Measurements from ENCODE around the gene SPAAR. TPM values are rescaled to one million over a fixed set of nuclear protein-coding genes. Genes with fewer than 3 reads are reported as not detected.

The SPAAR gene
- total and polyA plus RNA-seq, 11 donors = 4.1 to 11.3 (median 7.0) TPM

DNA sequence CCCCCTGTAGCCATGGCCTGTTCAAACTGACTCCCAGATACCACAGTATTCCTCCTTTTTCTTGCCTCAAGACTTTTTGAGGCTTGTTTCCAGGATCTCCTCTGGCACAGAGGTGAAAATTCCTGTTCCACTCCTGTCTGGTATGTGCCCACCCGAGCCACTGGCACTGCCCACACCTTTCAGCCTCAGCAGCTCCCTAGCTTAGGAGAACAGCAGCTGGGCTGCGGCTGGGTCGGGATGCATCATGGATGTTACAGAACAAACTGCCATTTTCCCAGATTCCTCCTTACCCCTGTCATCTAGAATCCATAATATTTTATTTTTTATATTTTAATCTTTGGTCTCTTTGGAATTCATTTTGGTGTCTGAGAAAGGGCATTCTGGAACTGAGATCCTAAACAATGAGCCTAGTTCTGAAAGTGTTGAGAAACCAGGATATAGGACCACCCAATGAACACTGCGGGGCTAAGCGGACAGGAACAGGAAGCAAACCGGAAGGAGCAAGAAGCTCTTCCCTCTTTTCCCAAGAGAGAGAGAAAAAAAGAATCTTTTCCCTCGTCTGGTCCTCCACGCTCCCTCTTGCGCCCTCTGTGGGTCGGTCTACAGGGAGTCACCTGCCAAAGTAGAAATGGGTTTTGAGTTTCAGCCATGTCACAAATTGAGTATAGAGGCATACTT lies 36.2 kb downstream of the SPAAR start:
- 26 to 29% (median 28%) methylated on average over 10 of the region's 10 CpGs for WGBS, 4 donors
- TF ChIP-seq, protein P1, sequence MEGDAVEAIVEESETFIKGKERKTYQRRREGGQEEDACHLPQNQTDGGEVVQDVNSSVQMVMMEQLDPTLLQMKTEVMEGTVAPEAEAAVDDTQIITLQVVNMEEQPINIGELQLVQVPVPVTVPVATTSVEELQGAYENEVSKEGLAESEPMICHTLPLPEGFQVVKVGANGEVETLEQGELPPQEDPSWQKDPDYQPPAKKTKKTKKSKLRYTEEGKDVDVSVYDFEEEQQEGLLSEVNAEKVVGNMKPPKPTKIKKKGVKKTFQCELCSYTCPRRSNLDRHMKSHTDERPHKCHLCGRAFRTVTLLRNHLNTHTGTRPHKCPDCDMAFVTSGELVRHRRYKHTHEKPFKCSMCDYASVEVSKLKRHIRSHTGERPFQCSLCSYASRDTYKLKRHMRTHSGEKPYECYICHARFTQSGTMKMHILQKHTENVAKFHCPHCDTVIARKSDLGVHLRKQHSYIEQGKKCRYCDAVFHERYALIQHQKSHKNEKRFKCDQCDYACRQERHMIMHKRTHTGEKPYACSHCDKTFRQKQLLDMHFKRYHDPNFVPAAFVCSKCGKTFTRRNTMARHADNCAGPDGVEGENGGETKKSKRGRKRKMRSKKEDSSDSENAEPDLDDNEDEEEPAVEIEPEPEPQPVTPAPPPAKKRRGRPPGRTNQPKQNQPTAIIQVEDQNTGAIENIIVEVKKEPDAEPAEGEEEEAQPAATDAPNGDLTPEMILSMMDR (IDR thresholded peaks at IDR 0.05) = peak; percentile 75 to 95 (median 87)
- TF ChIP-seq POLR2A (IDR thresholded peaks at IDR 0.05) = no peak
- no peaks in the 10 kb centered on the region for H3K9me3 ChIP-seq
- H3K27me3 ChIP-seq = no peaks in the 10 kb centered on the region
- H3K36me3 ChIP-seq = no peaks in the 10 kb centered on the region
- DNase-seq (peak; percentile 83 to 90 (median 87)), ATAC-seq (peak; percentile 31 to 83 (median 80))
- H3K27ac ChIP-seq = peak overlapping the region; percentile 23 to 80 (median 64)
- H3K4me1 ChIP-seq = peaks cover 0 to 34% (median 19%) of the 10 kb centered on the region in 12 donors
- intact Hi-C loops (cut with DNase I) = loop anchor here (1.0 to 5.0 kb wide), 7 partner anchors 38 to 155 kb away; partner anchors contain the start of genes HRCT1 (in 2 of the 10), NPR2 (in 1 of the 10) and SPAAR (in 1 of the 10)
- H3K4me3 ChIP-seq = peak overlapping the region in 6 of 12 donors; percentile 18 to 36 (median 26)

DNA sequence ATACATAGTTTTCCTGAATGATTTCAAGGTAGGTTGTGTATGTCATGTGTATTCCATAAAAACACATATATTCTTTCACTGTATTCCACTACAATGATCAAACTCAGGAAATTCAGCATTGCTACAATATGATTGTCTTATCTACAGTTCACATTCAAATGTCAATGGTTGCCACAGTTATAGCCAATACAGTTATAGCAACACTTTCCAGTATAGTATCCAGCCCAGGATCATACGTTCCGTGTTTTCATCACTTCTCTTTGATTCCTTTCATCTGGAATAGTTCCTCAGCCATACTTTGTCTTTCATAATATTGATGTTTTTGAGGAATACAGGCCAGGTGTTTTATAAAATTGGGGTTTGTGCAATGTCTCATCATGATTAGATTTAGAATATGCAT lies 39.2 kb downstream of the SPAAR start:
- Histone ChIP-seq H3K27ac (peak overlapping the region in 5 of 12 donors; percentile 13 to 71 (median 48)), H3K4me1 (peaks cover 0 to 40% (median 17%) of the 10 kb centered on the region in 12 donors)
- 60 to 71% (median 67%) methylated on average over 2 of the region's 2 CpGs for WGBS, 4 donors

DNA sequence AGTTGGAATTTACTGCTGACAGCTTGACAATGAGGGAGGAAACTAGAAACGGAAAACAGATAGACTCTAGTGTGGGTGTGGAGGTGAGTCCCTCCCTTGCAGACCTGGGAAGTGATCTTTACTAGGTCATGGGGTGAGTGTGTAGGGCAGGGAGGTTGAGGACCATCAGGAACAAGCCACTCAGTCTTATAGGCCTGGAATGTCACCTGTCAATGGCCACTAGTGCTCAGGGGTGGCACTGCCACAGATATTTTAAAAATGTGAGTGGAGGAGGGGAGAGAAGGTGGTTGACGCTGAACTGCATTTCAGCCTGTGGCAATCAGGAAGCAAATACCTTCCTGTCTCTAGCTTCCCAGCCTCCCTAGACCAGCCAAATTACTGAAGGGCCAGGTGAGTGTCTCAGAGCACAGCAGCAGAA lies 39.6 kb downstream of the SPAAR start:
- ATAC-seq (peak in 3 of 4 donors; percentile 32 to 51 (median 45)), DNase-seq (no peak)
- TF ChIP-seq, protein P1 (IDR thresholded peaks at IDR 0.05) = no peak
- TF ChIP-seq POLR2A (IDR thresholded peaks at IDR 0.05) = no peak
- intact Hi-C loops (cut with DNase I) = loop anchor here in 2 of 10 donors (5.0 kb wide), 2 partner anchors 42 to 47 kb away; partner anchors contain the start of genes HRCT1 (in 1 of the 2) and SPAAR (in 1 of the 2)
- Histone ChIP-seq H3K4me1 (peaks cover 0 to 40% (median 17%) of the 10 kb centered on the region in 12 donors), H3K9me3 (no peaks in the 10 kb centered on the region), H3K4me3 (no peak overlapping the region), H3K36me3 (no peaks in the 10 kb centered on the region), H3K27ac (peak overlapping the region in 10 of 12 donors; percentile 2 to 71 (median 34)), H3K27me3 (no peaks in the 10 kb centered on the region)
- WGBS, 4 donors = 43 to 56% (median 51%) methylated on average over 2 of the region's 2 CpGs

More for the DNA sequence above, 39.2 kb downstream of the SPAAR start:
- intact Hi-C loops (cut with DNase I) = loop anchor here in 2 of 10 donors (5.0 kb wide), 2 partner anchors 41 to 46 kb away; partner anchors contain the start of genes HRCT1 (in 1 of the 2) and SPAAR (in 1 of the 2)
- ATAC-seq (no peak), DNase-seq (no peak)
- no peak for TF ChIP-seq POLR2A (IDR thresholded peaks at IDR 0.05)
- TF ChIP-seq, protein P1 (IDR thresholded peaks at IDR 0.05) = no peak
- H3K27me3 ChIP-seq = no peaks in the 10 kb centered on the region
- H3K9me3 ChIP-seq = no peaks in the 10 kb centered on the region
- no peaks in the 10 kb centered on the region for H3K36me3 ChIP-seq
- no peak overlapping the region for H3K4me3 ChIP-seq

GRCh38 chr9:35951736-35952135 lies 42.4 kb downstream of the SPAAR start:
- ATAC-seq = peak; percentile 43 to 83 (median 65)

More at GRCh38 chr9:35951736-35952135, 42.4 kb downstream of the SPAAR start:
- H3K9me3 ChIP-seq = no peaks in the 10 kb centered on the region
- TF ChIP-seq, protein P1 (IDR thresholded peaks at IDR 0.05) = no peak
- no peak for TF ChIP-seq POLR2A (IDR thresholded peaks at IDR 0.05)
- WGBS, 4 donors = 37 to 54% (median 48%) methylated on average over 6 of the region's 6 CpGs
- H3K27ac ChIP-seq = peak overlapping the region; percentile 47 to 84 (median 68)
- intact Hi-C loops (cut with DNase I) = loop anchor here in 3 of 10 donors (10.0 kb wide), 2 partner anchors 213 to 373 kb away; partner anchors contain the start of gene CCIN (in 3 of the 3)
- no peak overlapping the region for H3K4me3 ChIP-seq
- DNase-seq = peak in 2 of 5 donors; percentile 33 to 55
- H3K27me3 ChIP-seq = peaks cover 0 to 6% (median 0%) of the 10 kb centered on the region in 9 donors
- H3K36me3 ChIP-seq = no peaks in the 10 kb centered on the region
- H3K4me1 ChIP-seq = peaks cover 0 to 25% (median 8%) of the 10 kb centered on the region in 12 donors

All from heart left ventricle (tissue), 16 donors.